Neural cell (in vitro differentiated cells): ENCODE data around the gene TRIM66.

Experiments used
- EP300 ChIP-seq: fragments of 450-650 bp; conservative IDR thresholded peaks from 2 replicates; pipeline ENCODE4 v1.6.1; 2014; ENCODE audit warnings: antibody characterized with exemption, mild to moderate bottlenecking, moderate library complexity; ENCODE audit not compliant: poor library complexity, severe bottlenecking
- EZH2 ChIP-seq: fragments of 200-600, 300-800 bp; shearing (Covaris generic), sonication (generic); IDR thresholded peaks from 2 replicates; pipeline ENCODE4 v1.6.1; 2014; ENCODE audit warnings: antibody characterized with exemption, low read length, borderline replicate concordance, mild to moderate bottlenecking; ENCODE audit not compliant: insufficient read depth, poor library complexity, severe bottlenecking
- MXI1 ChIP-seq: fragments of 450-650 bp; conservative IDR thresholded peaks from 2 replicates; pipeline ENCODE4 v1.6.1; 2014; ENCODE audit warnings: antibody characterized with exemption, mild to moderate bottlenecking; ENCODE audit not compliant: poor library complexity, severe bottlenecking
- POLR2AphosphoS5 ChIP-seq: IDR thresholded peaks from 2 replicates; pipeline ENCODE4 v1.6.1; 2012
- RAD21 ChIP-seq: fragments of 450-650 bp; conservative IDR thresholded peaks from 2 replicates; pipeline ENCODE4 v1.6.1; 2014; ENCODE audit warnings: antibody characterized with exemption, mild to moderate bottlenecking, moderate library complexity
- REST ChIP-seq: IDR thresholded peaks from 2 replicates; pipeline ENCODE4 v1.6.1; 2012; ENCODE audit warnings: borderline replicate concordance
- SMC3 ChIP-seq: fragments of 450-650 bp; conservative IDR thresholded peaks from 2 replicates; pipeline ENCODE4 v1.6.1; 2014; ENCODE audit warnings: antibody characterized with exemption, mild to moderate bottlenecking, moderate library complexity; ENCODE audit not compliant: poor library complexity
- TF ChIP-seq, protein P1 (sequence below): fragments of 450-650 bp; IDR thresholded peaks from 2 replicates; pipeline ENCODE4 v1.5.1; 2014; ENCODE audit warnings: antibody characterized with exemption, mild to moderate bottlenecking, moderate library complexity; ENCODE audit not compliant: poor library complexity, severe bottlenecking

DNA sequence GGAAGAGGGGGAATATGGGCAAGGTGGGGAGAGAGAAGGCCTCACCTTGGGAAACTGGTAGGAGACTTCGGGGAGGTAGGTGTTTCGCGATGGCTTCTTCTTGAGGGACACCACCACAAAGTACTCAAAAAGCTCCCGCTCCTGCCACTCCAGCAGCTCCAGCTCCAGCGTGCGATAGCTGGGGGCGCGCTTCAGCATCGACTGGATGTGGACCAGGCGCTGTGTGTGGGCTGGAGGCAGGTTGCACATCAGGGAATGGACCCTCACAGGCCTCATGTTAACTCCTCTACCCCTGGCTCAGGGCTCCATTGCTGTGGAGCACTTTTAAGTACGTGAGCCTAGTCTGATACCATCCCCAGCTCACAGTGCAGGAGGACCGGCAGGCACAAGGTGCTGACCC, 30.0 kb upstream of the TRIM66 start:
- no peak for TF ChIP-seq POLR2AphosphoS5
- TF ChIP-seq, protein P1, sequence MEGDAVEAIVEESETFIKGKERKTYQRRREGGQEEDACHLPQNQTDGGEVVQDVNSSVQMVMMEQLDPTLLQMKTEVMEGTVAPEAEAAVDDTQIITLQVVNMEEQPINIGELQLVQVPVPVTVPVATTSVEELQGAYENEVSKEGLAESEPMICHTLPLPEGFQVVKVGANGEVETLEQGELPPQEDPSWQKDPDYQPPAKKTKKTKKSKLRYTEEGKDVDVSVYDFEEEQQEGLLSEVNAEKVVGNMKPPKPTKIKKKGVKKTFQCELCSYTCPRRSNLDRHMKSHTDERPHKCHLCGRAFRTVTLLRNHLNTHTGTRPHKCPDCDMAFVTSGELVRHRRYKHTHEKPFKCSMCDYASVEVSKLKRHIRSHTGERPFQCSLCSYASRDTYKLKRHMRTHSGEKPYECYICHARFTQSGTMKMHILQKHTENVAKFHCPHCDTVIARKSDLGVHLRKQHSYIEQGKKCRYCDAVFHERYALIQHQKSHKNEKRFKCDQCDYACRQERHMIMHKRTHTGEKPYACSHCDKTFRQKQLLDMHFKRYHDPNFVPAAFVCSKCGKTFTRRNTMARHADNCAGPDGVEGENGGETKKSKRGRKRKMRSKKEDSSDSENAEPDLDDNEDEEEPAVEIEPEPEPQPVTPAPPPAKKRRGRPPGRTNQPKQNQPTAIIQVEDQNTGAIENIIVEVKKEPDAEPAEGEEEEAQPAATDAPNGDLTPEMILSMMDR, result no peak
- TF ChIP-seq EP300, result no peak
- no peak for TF ChIP-seq SMC3
- no peak for TF ChIP-seq REST
- TF ChIP-seq EZH2, result no peak
- TF ChIP-seq RAD21, result no peak
- TF ChIP-seq MXI1, result no peak
